HG03045 (cell line): ENCODE data around the gene IRAG1.
"Not testable (repeated sequence)": the region's sequence is repeated elsewhere in the genome, so short reads cannot be mapped to it uniquely, and the experiment has no call there.

Experiments used
- ATAC-seq: cut with Tn5 transposase; IDR thresholded peaks from one replicate; pipeline ENCODE4 v1.9.1; 2021; ENCODE audit warnings: mild to moderate bottlenecking, moderate library complexity; ENCODE audit not compliant: unreplicated experiment

Gene IRAG1

GRCh38 chr11:10701982-10702381 is 8.4 kb upstream of the IRAG1 start:
- ATAC-seq = no peak

GRCh38 chr11:10699072-10699471 is 5.5 kb upstream of the IRAG1 start:
- no peak for ATAC-seq

- ATAC-seq = no peak
These were observed 3.7 kb upstream of the IRAG1 start for GRCh38 chr11:10697323-10697620.

GRCh38 chr11:10696468-10697322 is 3.1 kb upstream of the IRAG1 start:
- ATAC-seq = no peak

- no peak for ATAC-seq
These were observed 2.3 kb upstream of the IRAG1 start for GRCh38 chr11:10695833-10696232.

- no peak for ATAC-seq
These were observed 1.1 kb upstream of the IRAG1 start for GRCh38 chr11:10694486-10695239.

GRCh38 chr11:10692531-10693115 is 932 bp downstream of the IRAG1 start:
- no peak for ATAC-seq

GRCh38 chr11:10688401-10688800 is 5.2 kb downstream of the IRAG1 start:
- no peak for ATAC-seq

- ATAC-seq = no peak
These were observed 7.2 kb downstream of the IRAG1 start for GRCh38 chr11:10686311-10686710.

- no peak for ATAC-seq
These were observed 10.1 kb downstream of the IRAG1 start for GRCh38 chr11:10683429-10683828.

GRCh38 chr11:10680956-10681487 is 12.5 kb downstream of the IRAG1 start:
- no peak for ATAC-seq

GRCh38 chr11:10680279-10680678 is 13.3 kb downstream of the IRAG1 start:
- ATAC-seq = not testable (repeated sequence)

GRCh38 chr11:10679644-10680043 is 13.9 kb downstream of the IRAG1 start:
- no peak for ATAC-seq

GRCh38 chr11:10678101-10678500 is 15.5 kb downstream of the IRAG1 start:
- no peak for ATAC-seq

GRCh38 chr11:10676919-10677318 is 16.6 kb downstream of the IRAG1 start:
- no peak for ATAC-seq

GRCh38 chr11:10674911-10675440 is 18.6 kb downstream of the IRAG1 start:
- no peak for ATAC-seq

- no peak for ATAC-seq
These were observed 19.1 kb downstream of the IRAG1 start for GRCh38 chr11:10674440-10674855.

GRCh38 chr11:10673501-10674062 is 20.0 kb downstream of the IRAG1 start:
- no peak for ATAC-seq

GRCh38 chr11:10670099-10670498 is 23.5 kb downstream of the IRAG1 start:
- ATAC-seq = no peak

- no peak for ATAC-seq
These were observed 24.1 kb downstream of the IRAG1 start for GRCh38 chr11:10669258-10670033.
